Kidney glomerular epithelial cell (primary cell): ENCODE data around the gene TBC1D9.
"Not testable (repeated sequence)": the region's sequence is repeated elsewhere in the genome, so short reads cannot be mapped to it uniquely, and the experiment has no call there.

Experiments
- DNase-seq: peaks from one replicate; lab custom pipeline; 2025; lab: John Stamatoyannopoulos, UW

Gene TBC1D9

DNA sequence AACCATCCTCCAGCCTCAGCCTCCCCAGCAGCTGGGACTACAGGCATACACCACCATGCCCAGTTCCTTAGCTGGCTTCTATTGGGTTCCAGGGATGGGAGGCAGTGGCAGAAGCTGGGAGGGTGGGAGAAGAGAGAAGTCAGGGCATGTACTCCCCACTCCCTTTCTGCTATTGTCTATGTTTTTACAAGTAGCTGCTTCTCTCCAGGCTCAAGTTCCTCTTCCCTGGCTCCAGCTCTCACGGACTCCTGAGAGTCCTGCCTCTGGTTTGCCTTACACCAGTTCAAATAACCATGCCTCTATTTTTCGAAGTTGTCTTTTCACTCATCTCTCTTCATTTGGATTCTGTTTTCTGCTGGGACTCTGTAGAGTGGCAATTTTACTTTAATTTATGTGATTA, 2.9 kb downstream of the TBC1D9 start:
- DNase-seq: no peak

GRCh38 chr4:140752291-140753068, 3.7 kb downstream of the TBC1D9 start:
- DNase-seq: no peak

- no peak for DNase-seq
Measured at GRCh38 chr4:140750470-140750869, 5.7 kb downstream of the TBC1D9 start.

GRCh38 chr4:140748171-140748570, 8.0 kb downstream of the TBC1D9 start:
- DNase-seq: no peak

DNA sequence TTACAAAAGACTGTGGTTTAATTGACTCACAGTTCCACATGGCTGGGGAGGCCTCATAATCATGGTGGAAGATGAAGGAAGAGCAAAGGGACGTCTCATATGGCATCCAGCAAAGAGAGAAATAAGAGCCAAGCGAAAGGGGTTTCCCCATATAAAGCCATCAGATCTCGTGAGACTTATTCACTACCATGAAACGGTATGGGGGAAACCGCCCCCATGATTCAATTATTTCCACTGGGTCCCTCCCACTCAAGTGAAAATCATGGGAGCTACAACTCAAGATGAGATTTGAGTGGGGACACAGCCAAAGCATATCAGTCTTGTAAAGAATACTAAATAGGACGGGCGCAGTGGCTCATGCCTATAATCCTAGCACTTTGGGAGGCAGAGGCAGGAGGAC, 9.6 kb downstream of the TBC1D9 start:
- DNase-seq: not testable (repeated sequence)

DNA sequence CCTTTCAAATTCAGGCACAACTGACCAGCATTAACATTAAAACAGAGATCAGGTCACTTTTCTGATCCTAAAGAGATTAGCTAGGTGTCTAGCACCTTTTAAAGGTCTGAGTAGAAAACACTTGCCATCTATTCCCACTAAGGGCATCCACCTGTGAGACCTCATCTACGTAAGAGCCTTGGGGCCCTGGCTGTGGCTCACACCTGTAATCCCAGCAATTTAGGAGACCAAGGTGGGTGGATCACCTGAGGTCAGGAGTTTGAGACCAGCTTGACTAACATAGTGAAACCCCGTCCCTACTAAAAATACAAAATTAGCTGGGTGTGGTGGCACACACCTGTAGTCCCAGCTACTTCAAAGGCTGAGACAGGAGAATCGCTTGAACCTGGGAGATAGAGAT, 11.8 kb downstream of the TBC1D9 start:
- no peak for DNase-seq

GRCh38 chr4:140743194-140743931, 12.8 kb downstream of the TBC1D9 start:
- DNase-seq: peak; percentile 46

DNA sequence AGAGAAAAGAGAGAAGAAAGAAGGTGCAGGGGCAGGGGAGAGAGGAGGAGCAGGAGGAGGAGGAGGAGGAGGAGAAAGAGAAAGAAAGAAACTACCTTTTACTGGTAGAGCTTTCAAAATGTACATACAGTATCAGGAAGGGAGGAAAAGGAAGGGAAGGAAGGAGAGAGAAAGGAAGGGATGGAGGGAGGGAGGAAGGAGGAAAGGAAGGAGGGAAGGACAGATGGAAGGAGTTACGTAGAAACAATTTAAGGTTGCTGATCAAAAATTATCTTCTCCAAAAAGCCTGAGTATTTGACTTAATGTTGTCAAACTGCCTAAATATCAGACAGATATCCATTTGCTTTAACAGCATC, 13.4 kb downstream of the TBC1D9 start:
- DNase-seq: no peak

GRCh38 chr4:140740906-140741670, 15.1 kb downstream of the TBC1D9 start:
- no peak for DNase-seq

GRCh38 chr4:140740422-140740821, 15.8 kb downstream of the TBC1D9 start:
- DNase-seq: no peak

GRCh38 chr4:140739971-140740370, 16.2 kb downstream of the TBC1D9 start:
- DNase-seq: peak; percentile 4

DNA sequence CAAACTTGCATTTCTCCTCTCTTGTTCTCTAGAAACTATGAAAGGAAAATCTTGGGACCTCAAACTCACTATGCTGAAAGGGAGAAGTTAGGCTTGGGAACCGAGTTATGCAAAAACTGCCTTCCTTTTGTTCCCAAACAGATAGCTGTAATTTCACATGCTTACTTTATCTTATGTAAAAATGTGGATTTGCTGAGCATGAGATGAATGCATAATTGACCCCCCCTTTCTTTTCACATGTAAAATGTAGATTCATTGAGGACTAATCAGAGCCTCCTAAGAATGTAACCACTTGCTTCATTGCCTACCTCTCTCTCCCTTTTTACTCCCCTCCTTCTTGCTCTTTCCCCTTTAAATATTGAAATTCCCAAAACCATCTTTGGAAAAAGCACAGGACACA, 18.0 kb downstream of the TBC1D9 start:
- DNase-seq: no peak

DNA sequence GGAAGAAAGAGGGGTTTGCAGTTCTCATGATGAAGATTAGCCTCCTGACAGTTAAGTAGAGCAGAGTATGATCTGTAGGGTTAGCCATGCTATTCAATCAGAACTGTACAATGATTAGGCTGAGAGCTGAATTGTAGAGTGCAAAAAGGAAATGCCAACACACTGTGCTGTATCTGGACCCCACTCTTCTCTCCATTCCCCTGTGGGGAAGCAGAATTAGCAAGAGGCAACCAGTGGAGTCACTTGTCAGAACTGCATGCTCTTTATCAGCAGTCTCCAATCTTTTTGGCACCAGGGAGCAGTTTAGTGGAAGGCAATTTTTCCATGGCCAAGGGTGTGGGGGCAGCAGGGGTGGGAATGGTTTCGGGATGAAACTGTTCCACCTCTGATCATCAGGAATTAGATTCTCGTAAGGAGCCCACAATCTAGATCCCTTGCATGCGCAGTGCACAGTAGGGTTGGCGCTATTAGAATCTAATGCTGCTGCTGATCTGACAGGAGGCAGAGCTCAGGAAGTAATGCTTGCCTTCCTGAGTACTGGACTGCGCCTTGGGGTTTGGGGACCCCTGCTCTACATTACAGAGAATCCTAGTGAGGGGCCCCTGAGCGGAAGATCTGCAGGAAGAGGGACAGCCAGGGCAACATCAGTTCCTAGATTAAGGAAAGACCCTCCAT, 19.4 kb downstream of the TBC1D9 start:
- DNase-seq: no peak

DNA sequence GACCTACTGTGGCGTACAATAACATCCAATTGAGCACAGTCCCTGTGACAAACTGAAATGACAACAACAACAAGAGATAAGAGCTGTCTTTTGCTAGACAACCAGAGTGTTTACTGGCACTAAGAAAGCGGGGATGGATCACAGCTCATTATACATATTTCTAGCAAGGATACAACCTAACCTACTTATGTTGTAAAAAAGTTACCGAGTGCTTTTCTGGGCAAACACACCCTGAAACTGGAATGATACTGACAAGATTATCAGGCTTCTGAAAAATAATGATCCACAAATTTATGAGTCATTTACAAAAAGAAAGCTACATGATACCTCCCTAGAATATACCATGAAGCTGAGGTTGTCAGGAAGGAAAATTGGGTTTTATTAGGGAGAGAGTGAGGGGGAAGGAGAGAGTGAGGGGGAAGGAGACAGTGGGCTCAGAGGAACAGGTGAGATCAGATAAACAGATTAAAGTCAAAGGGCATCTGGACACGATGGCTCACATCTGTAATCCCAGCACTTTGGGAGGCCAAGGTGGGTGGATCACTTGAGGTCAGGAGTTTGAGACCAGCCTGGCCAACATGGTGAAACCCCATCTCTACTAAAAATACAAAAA, 20.3 kb downstream of the TBC1D9 start:
- DNase-seq: no peak

- no peak for DNase-seq
Measured at GRCh38 chr4:140735317-140735716, 20.9 kb downstream of the TBC1D9 start.

DNA sequence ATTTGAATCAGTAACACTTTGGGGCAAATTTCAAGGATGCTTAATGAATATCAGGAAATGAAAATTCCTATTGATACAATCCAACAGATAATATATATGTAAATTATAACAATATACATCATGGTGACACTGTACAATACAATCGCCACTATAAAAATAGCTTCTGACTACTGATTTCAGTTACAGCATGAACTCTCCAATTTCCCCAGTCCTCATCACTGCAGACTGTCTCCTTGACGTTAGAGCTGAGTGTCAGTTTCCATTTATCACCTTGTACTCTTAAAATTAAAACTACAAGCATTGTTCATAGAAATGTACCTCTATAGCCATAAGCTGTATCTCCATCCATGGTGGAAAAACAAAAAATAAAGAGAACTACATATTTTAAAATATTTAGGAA, 23.4 kb downstream of the TBC1D9 start:
- no peak for DNase-seq

DNA sequence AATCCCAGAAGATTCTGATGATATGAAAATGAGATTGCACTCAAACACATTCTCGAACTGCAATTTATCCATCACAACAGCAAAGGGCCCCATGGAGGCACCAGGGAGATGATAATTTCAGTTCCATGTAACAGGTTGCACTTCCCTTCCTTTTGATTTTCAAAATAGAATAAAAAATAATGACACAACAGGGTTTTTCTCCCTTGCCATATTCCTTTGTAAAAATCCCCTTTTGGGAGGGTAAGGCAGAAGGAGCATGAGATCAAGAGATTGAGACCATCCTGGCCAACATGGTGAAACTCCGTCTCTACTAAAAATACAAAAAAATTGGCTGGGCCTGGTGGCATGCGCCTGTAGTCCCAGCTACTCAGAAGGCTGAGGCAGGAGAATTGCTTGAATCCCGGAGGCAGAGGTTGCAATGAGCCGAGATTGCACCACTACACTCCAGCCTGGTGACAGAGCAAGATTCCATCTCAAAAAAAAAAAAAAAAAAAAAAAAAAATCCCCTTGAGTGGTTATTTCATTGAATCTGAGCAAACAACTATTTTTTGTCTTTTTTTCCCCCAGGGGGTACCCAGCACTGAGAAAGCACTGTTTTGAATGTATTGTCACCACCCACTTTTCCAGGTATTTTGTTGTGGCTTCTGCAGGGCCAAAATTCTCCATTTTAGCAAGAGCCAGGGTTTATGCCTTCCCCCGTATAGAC, 26.7 kb downstream of the TBC1D9 start:
- DNase-seq: no peak

- DNase-seq: peak; percentile 57
Measured at GRCh38 chr4:140726776-140727500, 29.2 kb downstream of the TBC1D9 start.

GRCh38 chr4:140725556-140725955, 30.6 kb downstream of the TBC1D9 start:
- no peak for DNase-seq

DNA sequence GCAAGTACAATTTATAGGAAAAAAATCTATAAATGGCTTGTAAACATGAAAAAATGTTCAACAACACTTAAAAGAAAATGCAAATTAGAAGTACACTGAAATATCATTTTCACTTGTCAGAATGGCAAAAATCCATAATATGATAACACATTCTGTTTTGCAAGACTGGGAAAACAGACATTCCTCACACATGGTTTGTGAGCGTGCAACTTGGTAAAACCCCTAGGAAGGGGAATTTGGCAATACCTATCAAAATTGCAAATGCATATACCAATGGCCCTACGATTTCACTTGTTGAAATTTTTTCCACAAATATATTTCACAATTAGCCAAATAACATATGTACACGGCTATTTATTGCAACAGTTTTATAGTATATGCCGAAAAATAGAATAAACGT, 31.4 kb downstream of the TBC1D9 start:
- no peak for DNase-seq
